RWPE1 (cell line): Measurements from ENCODE around the gene SLC6A3.
"Not testable (repeated sequence)": the region's sequence is repeated elsewhere in the genome, so short reads cannot be mapped to it uniquely, and the experiment has no call there.

Experiments
- CTCF ChIA-PET: fragments of 350-600 bp; sonication (Branson Sonifier 250); formaldehyde crosslinking; extraction: SDS; loops from one replicate; lab custom pipeline; 2021; lab: Yijun Ruan, JAX
- POLR2A ChIA-PET: fragments of 400-600 bp; formaldehyde crosslinking; extraction: SDS; loops from one replicate; lab custom pipeline; 2020; ENCODE audit warnings: antibody characterized with exemption; ENCODE audit not compliant: low non-redundant PET; lab: Yijun Ruan, JAX
- DNase-seq: peaks from one replicate; pipeline ENCODE4 v3.0.0; 2012; ENCODE audit warnings: low spot score
- H3K27ac ChIP-seq: fragments of 450-650 bp; 2 replicates; pipeline ENCODE4 v1.5.1; 2017
- CTCF ChIP-seq: fragments of 450-650 bp; conservative IDR thresholded peaks from 2 replicates; pipeline ENCODE4 v1.5.1; 2017; ENCODE audit warnings: low read depth, mild to moderate bottlenecking

SLC6A3 gene

GRCh38 chr5:1428107-1428506, 17.1 kb downstream of the SLC6A3 start:
- POLR2A ChIA-PET = no interaction called here
- no peak for TF ChIP-seq CTCF
- no peak overlapping the region for H3K27ac ChIP-seq
- CTCF ChIA-PET = no interaction called here
- no peak for DNase-seq

- POLR2A ChIA-PET = no interaction called here
- CTCF ChIA-PET = interaction anchor here (0.6 kb wide), 1 partner anchor 16 kb away, joined by 3 read pairs; no protein-coding TSS in a partner anchor
- TF ChIP-seq CTCF = no peak
Measured at GRCh38 chr5:1424716-1425115, 20.5 kb downstream of the SLC6A3 start.

GRCh38 chr5:1423901-1424603, 21.2 kb downstream of the SLC6A3 start:
- DNase-seq = no peak
- ChIA-PET POLR2A (no interaction called here), CTCF (interaction anchor here (0.6 kb wide), 1 partner anchor 263 kb away, joined by 3 read pairs; no protein-coding TSS in a partner anchor)
- TF ChIP-seq CTCF = no peak
- no peak overlapping the region for H3K27ac ChIP-seq

More at GRCh38 chr5:1424716-1425115, 20.5 kb downstream of the SLC6A3 start:
- no peak for DNase-seq
- H3K27ac ChIP-seq = no peak overlapping the region

GRCh38 chr5:1422522-1422921, 22.7 kb downstream of the SLC6A3 start:
- CTCF ChIA-PET, H3K27ac ChIP-seq, POLR2A ChIA-PET, DNase-seq: not testable (repeated sequence)

GRCh38 chr5:1421521-1422341, 23.5 kb downstream of the SLC6A3 start:
- no peak for TF ChIP-seq CTCF
- DNase-seq = no peak
- ChIA-PET POLR2A (no interaction called here), CTCF (no interaction called here)
- no peak overlapping the region for H3K27ac ChIP-seq

GRCh38 chr5:1420211-1421195, 24.7 kb downstream of the SLC6A3 start:
- no peak for TF ChIP-seq CTCF
- no peak for DNase-seq
- POLR2A ChIA-PET = no interaction called here
- H3K27ac ChIP-seq = no peak overlapping the region
- CTCF ChIA-PET = no interaction called here
